PFSK-1 (cell line): ENCODE measurements around the gene RAB30.

Experiments
- FOXP2 ChIP-seq: optimal IDR thresholded peaks from 2 replicates; pipeline ENCODE3; 2011; ENCODE audit warnings: borderline replicate concordance, control low read depth, inconsistent platforms; ENCODE audit not compliant: insufficient read depth; ENCODE audit errors: extremely low read length, extremely low read depth
- POLR2AphosphoS5 ChIP-seq: IDR thresholded peaks from 2 replicates; pipeline ENCODE4 v1.6.1; 2012; ENCODE audit warnings: low read depth, mild to moderate bottlenecking, control low read depth, low read length, moderate library complexity
- SIN3A ChIP-seq: IDR thresholded peaks from 2 replicates; pipeline ENCODE4 v1.6.1; 2012; ENCODE audit warnings: mild to moderate bottlenecking, low read length, moderate library complexity, borderline replicate concordance; ENCODE audit not compliant: insufficient read depth
- TAF1 ChIP-seq: IDR thresholded peaks from 2 replicates; pipeline ENCODE4 v1.6.1; 2012; ENCODE audit warnings: low read length, control low read depth, borderline replicate concordance; ENCODE audit not compliant: insufficient read depth
- TF ChIP-seq, protein P1 (sequence below), 2 experiments: IDR thresholded peaks; 2 replicates each; pipeline versions ENCODE4 v1.6.1 to v1.8.0; 2011 to 2012; ENCODE audit warnings: low read depth in 2 of 2, low read length in 2 of 2, control low read depth in 1 of 2, inconsistent platforms in 1 of 2, mild to moderate bottlenecking in 1 of 2, moderate library complexity in 1 of 2; ENCODE audit not compliant: insufficient read depth in 1 of 2

RAB30 gene

DNA sequence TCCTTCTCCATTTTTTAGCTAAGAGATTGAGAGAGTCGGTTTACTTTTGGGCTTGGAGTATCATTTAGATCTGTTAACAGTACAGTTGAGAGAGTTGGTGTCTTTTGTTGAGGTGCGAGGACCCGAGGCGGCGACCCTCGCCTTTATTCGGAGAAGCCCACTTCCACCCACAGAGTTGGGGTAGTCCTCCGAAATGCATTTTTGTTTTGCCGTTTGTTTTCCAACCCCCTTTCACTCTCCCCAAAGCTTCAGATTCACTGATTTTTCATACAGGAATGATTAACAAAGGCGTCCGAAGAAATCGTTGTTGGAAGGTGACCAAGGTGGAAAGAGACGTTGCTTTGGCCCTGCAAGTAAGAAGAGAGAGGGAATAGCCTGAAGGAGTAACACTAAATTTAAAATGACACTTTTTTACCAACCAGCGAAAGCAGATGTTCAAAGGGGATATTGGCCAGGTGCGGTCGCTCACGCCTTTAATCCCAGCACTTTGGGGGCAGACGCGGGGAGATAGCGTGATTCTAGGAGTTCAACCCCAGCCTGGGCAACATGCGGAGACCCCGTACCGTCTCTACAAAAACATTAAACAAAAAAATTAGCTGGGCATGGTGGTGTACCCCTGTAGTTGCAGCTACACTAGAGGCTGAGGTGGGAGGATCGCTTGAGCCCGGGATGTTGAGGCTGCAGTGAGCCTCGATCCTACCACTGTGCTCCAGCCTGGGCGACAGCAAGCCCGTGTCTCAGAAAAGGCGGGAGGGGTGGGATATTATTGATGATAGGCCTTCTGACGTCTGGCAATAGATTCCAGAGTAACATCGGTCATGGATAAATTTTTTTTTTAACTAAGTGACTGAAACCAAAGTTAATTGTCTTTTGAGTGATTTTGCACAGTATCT, 899 bp upstream of the RAB30 start:
- no peak for TF ChIP-seq FOXP2
- no peak for TF ChIP-seq TAF1
- TF ChIP-seq SIN3A, result no peak
- TF ChIP-seq POLR2AphosphoS5, result no peak; the same call in 1 of the 2 replicates
- TF ChIP-seq, protein P1, sequence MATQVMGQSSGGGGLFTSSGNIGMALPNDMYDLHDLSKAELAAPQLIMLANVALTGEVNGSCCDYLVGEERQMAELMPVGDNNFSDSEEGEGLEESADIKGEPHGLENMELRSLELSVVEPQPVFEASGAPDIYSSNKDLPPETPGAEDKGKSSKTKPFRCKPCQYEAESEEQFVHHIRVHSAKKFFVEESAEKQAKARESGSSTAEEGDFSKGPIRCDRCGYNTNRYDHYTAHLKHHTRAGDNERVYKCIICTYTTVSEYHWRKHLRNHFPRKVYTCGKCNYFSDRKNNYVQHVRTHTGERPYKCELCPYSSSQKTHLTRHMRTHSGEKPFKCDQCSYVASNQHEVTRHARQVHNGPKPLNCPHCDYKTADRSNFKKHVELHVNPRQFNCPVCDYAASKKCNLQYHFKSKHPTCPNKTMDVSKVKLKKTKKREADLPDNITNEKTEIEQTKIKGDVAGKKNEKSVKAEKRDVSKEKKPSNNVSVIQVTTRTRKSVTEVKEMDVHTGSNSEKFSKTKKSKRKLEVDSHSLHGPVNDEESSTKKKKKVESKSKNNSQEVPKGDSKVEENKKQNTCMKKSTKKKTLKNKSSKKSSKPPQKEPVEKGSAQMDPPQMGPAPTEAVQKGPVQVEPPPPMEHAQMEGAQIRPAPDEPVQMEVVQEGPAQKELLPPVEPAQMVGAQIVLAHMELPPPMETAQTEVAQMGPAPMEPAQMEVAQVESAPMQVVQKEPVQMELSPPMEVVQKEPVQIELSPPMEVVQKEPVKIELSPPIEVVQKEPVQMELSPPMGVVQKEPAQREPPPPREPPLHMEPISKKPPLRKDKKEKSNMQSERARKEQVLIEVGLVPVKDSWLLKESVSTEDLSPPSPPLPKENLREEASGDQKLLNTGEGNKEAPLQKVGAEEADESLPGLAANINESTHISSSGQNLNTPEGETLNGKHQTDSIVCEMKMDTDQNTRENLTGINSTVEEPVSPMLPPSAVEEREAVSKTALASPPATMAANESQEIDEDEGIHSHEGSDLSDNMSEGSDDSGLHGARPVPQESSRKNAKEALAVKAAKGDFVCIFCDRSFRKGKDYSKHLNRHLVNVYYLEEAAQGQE (IDR thresholded peaks at IDR 0.05; ENCODE audit: insufficient read depth in 1 of 2, low read depth in 2 of 2, low read length in 2 of 2), result no peak

DNA sequence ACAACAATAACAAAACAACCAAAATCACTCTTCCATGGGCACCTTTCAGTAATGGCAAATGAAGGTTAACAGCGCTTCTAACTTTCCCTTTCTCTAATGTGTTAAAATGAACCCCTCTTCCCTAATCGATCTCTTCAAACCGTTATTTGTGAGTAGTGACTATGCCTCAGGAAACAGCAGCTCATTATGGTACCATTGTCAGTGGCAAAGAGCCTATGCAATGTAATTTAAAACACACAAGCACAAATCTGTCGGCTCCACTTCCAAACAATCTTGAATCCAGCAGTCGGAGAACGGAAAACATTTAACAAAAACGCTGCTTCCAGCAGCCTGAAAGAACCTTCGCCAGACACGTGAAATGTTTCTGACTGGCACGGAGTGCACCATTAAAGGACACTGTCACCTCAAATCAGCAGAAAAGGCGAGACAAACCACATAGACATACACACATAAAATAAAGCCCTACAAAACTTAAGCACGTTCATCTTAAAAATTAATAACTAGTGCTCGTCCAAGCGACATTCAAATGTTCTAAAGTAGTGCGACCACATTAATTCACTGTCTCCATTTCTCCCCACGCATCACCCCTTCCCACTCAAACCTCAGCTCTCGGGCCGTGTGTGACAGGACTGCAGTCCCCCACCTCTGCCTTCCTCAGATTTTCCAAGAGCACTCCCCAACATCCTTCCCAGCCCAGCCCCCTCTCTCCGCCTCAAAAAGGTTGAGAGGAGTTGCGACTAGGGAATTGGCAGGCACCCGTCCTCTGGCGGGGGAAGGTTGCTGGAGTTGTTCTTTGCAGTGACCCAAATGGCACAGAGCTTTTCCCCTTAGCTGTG, 748 bp downstream of the RAB30 start:
- TF ChIP-seq POLR2AphosphoS5, result no peak
- no peak for TF ChIP-seq FOXP2
- TF ChIP-seq TAF1, result no peak
- TF ChIP-seq, protein P1 (IDR thresholded peaks at IDR 0.05; ENCODE audit: insufficient read depth in 1 of 2, low read depth in 2 of 2, low read length in 2 of 2), result no peak
- no peak for TF ChIP-seq SIN3A

DNA sequence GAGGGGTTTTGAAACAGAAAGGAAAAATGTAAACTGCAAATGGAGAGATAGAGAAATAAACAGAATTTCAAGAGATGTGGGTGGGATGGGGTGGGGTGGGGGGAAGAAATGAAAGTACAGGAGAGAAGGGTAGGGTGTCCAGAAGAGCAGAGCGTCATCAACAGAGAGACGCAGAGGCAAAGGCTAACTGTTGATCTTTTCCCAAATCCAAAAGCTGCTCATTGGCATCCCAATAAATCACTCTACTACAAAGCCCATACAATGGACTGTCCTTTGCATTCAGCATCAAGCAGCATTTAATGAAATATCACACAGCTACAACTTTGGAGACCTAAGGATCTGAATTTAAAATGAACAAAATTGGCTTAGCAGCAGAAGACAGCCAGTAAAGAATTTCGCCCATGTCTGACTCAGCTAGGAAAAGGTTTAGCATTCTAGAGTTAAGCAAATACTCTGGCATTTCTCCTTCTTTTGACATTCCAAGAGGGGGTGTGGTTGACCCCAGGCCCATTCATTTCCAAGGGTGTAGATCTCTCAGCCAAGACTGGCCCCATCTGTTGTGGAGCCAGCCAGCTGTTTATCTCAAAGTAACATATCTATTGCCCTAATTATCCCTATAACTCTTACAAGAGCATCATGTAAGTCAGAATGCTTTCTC, 1.5 kb downstream of the RAB30 start:
- TF ChIP-seq TAF1 (no peak), FOXP2 (no peak), POLR2AphosphoS5 (no peak), SIN3A (no peak)
- TF ChIP-seq, protein P1 (IDR thresholded peaks at IDR 0.05; ENCODE audit: insufficient read depth in 1 of 2, low read depth in 2 of 2, low read length in 2 of 2), result no peak

DNA sequence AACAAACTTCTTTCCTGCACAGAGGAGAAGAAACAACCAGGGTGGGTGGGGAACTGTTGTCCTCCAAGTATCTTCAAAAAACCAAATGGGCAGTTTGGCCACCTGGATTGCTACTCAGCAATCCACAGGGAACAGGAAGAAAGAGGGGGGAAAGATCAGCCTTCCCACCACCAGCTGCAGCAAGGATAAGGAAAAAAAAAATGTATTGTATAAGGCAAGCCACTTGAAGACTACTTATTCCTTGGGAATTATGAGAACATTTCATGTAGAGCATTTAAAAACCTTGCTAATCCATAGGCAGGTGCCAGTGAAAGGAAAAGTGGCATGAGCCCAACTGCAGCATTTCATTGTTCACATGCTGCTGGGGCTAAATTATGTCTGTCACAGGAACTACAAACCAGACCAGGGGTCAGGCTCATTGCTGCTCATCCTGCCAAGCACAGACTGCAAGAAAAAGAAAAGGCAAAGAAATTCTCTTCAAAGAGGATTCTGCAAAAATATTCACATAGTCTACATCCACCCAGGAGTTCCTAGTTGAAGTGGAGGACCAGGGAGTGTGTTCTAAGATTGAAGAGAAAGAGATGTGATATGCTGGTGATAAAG, 2.2 kb downstream of the RAB30 start:
- TF ChIP-seq FOXP2, result no peak
- no peak for TF ChIP-seq TAF1
- TF ChIP-seq POLR2AphosphoS5, result no peak
- TF ChIP-seq, protein P1 (IDR thresholded peaks at IDR 0.05; ENCODE audit: insufficient read depth in 1 of 2, low read depth in 2 of 2, low read length in 2 of 2), result no peak
- no peak for TF ChIP-seq SIN3A
